ENCODE measurements around the gene ZFP91. TPM values are rescaled to one million over a fixed set of nuclear protein-coding genes. Genes with fewer than 3 reads are reported as not detected.

Gene ZFP91
- total and polyA plus RNA-seq, 9 of the 15 experiments (the other 6 are each of a cell fraction or from before 2014, with no cell fraction given): 17.6 to 58.3 (median 34.0) TPM

DNA sequence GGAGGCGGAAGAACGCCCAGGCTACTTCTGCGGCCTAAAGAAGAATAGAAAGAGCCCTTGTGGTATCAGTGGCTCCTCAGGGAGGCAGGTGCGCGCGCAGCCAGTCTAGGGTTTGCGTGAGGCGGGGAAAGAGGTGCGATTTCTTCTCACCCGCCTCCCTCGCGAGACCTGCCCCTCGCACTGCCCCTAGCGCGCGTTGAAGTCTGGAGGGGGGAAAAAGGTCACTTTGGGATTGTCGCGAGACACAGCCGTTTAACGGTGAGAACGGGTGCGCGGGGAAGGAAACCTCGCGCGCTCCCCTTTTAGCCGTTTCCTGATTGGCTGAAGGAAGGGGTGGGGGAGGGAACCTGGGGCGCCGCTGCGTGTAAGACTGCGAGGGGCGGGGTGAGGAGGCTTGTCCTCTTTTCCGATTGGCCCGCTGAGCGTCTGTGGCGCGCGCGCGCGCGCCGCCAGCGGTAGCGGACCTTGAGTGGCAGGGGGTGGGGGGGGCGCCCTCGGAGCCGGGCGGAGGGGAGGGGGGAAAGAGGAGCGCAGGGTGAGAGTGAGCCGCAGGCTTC is at the start of gene ZFP91 (continued):
- TF ChIP-seq ZNF407 (IDR thresholded peaks at IDR 0.05; ENCODE audit: low read depth) (0 out of 2 replicates have a peak, but pooled peaks have one; percentile 23), POLR2A (conservative IDR thresholded peaks at IDR 0.05) (peak; percentile 82), SRSF3 (IDR thresholded peaks at IDR 0.05; ENCODE audit: insufficient read depth, low read length) (0 out of 2 replicates have a peak, but pooled peaks have one; percentile 4), MCM3 (IDR thresholded peaks at IDR 0.05) (no peak), ZNF830 (CRISPR knock-in tag; IDR thresholded peaks at IDR 0.05) (peak; percentile 63; the same call in 1 of the 2 replicates), BRD4 (IDR thresholded peaks at IDR 0.05) (peak; percentile 14; the same call in 1 of the 2 replicates), CHD2 (IDR thresholded peaks at IDR 0.05; ENCODE audit: low read depth, low read length) (peak; percentile 99), PHB (CRISPR knock-in tag; IDR thresholded peaks at IDR 0.05) (no peak), POLR2G (IDR thresholded peaks at IDR 0.05; ENCODE audit: low read depth, low read length) (peak; percentile 81), HMG20A (CRISPR knock-in tag; conservative IDR thresholded peaks at IDR 0.05) (no peak)
- TF ChIP-seq, protein P1, sequence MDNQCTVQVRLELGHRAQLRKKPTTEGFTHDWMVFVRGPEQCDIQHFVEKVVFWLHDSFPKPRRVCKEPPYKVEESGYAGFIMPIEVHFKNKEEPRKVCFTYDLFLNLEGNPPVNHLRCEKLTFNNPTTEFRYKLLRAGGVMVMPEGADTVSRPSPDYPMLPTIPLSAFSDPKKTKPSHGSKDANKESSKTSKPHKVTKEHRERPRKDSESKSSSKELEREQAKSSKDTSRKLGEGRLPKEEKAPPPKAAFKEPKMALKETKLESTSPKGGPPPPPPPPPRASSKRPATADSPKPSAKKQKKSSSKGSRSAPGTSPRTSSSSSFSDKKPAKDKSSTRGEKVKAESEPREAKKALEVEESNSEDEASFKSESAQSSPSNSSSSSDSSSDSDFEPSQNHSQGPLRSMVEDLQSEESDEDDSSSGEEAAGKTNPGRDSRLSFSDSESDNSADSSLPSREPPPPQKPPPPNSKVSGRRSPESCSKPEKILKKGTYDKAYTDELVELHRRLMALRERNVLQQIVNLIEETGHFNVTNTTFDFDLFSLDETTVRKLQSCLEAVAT (IDR thresholded peaks at IDR 0.05): no peak; a peak in 1 of 4 replicates
- TF ChIP-seq, protein P2, sequence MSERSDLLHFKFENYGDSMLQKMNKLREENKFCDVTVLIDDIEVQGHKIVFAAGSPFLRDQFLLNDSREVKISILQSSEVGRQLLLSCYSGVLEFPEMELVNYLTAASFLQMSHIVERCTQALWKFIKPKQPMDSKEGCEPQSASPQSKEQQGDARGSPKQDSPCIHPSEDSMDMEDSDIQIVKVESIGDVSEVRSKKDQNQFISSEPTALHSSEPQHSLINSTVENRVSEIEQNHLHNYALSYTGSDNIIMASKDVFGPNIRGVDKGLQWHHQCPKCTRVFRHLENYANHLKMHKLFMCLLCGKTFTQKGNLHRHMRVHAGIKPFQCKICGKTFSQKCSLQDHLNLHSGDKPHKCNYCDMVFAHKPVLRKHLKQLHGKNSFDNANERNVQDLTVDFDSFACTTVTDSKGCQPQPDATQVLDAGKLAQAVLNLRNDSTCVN (CRISPR knock-in tag; IDR thresholded peaks at IDR 0.05): no peak
- TF ChIP-seq, protein P3, sequence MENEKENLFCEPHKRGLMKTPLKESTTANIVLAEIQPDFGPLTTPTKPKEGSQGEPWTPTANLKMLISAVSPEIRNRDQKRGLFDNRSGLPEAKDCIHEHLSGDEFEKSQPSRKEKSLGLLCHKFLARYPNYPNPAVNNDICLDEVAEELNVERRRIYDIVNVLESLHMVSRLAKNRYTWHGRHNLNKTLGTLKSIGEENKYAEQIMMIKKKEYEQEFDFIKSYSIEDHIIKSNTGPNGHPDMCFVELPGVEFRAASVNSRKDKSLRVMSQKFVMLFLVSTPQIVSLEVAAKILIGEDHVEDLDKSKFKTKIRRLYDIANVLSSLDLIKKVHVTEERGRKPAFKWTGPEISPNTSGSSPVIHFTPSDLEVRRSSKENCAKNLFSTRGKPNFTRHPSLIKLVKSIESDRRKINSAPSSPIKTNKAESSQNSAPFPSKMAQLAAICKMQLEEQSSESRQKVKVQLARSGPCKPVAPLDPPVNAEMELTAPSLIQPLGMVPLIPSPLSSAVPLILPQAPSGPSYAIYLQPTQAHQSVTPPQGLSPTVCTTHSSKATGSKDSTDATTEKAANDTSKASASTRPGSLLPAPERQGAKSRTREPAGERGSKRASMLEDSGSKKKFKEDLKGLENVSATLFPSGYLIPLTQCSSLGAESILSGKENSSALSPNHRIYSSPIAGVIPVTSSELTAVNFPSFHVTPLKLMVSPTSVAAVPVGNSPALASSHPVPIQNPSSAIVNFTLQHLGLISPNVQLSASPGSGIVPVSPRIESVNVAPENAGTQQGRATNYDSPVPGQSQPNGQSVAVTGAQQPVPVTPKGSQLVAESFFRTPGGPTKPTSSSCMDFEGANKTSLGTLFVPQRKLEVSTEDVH (IDR thresholded peaks at IDR 0.05; ENCODE audit: low read depth, partially characterized antibody): no peak

Data from K562 (cell line).